ENCODE measurements around the gene KDM1A. TPM values are rescaled to one million over a fixed set of nuclear protein-coding genes. Genes with fewer than 3 reads are reported as not detected.

The KDM1A gene
- total and polyA plus RNA-seq, 9 of the 15 experiments (the other 6 are each of a cell fraction or from before 2014, with no cell fraction given): 59.2 to 181 (median 168) TPM

DNA sequence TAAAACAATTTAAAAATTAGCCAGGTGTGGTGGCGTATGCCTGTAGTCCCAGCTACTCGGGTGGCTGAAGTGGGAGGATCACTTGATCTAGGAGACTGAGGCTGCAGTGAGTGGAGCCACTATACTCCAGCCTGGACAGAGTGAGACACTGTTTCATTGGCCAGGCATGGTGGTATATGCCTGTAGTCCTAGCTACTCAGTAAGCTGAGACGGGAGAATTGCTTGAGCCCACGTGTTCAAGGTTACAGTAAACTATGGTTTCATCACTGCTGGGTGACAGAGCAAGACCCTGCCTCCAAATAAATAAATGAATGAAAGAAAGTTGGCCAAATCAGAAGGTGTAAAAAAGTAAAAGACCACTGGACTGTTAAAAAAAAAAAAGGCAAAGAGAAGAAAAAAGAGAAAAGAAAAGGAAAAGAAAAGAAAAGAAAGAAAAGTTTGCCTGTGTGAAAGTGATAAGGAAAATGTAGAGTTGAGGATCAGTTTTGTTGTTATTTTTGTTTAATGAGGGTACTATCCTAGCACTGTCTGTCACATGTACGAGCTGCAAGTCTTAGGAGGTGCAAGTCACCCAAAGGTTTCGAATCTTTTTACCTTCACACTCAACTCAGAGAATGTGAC is 97.1 kb downstream of the KDM1A start (continued):
- TF ChIP-seq, protein P1, sequence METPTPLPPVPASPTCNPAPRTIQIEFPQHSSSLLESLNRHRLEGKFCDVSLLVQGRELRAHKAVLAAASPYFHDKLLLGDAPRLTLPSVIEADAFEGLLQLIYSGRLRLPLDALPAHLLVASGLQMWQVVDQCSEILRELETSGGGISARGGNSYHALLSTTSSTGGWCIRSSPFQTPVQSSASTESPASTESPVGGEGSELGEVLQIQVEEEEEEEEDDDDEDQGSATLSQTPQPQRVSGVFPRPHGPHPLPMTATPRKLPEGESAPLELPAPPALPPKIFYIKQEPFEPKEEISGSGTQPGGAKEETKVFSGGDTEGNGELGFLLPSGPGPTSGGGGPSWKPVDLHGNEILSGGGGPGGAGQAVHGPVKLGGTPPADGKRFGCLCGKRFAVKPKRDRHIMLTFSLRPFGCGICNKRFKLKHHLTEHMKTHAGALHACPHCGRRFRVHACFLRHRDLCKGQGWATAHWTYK (CRISPR knock-in tag; IDR thresholded peaks at IDR 0.05): no peak
- TF ChIP-seq ZNF134 (CRISPR knock-in tag; conservative IDR thresholded peaks at IDR 0.05) (no peak), ZNF766 (CRISPR knock-in tag; conservative IDR thresholded peaks at IDR 0.05) (no peak), ZNF174 (CRISPR knock-in tag; IDR thresholded peaks at IDR 0.05) (no peak), MYC (IDR thresholded peaks at IDR 0.05; ENCODE audit: low read depth, low read length) (no peak), MYC (CRISPR knock-in tag; IDR thresholded peaks at IDR 0.05; ENCODE audit: borderline replicate concordance, low read depth) (no peak), ZNF263 (CRISPR knock-in tag; IDR thresholded peaks at IDR 0.05; ENCODE audit: borderline replicate concordance) (no peak), CBX3 (IDR thresholded peaks at IDR 0.05; ENCODE audit: borderline replicate concordance in 1 of 2, low read length in 2 of 2) (no peak), ZEB2 (IDR thresholded peaks at IDR 0.05) (no peak), KLF13 (tag; IDR thresholded peaks at IDR 0.05; ENCODE audit: borderline replicate concordance, low read depth) (no peak), SMARCA5 (IDR thresholded peaks at IDR 0.05) (no peak), STAG1 (CRISPR knock-in tag; IDR thresholded peaks at IDR 0.05; ENCODE audit: borderline replicate concordance) (no peak), PURB (CRISPR knock-in tag; IDR thresholded peaks at IDR 0.05; ENCODE audit: low read depth) (no peak)
- TF ChIP-seq, protein P2, sequence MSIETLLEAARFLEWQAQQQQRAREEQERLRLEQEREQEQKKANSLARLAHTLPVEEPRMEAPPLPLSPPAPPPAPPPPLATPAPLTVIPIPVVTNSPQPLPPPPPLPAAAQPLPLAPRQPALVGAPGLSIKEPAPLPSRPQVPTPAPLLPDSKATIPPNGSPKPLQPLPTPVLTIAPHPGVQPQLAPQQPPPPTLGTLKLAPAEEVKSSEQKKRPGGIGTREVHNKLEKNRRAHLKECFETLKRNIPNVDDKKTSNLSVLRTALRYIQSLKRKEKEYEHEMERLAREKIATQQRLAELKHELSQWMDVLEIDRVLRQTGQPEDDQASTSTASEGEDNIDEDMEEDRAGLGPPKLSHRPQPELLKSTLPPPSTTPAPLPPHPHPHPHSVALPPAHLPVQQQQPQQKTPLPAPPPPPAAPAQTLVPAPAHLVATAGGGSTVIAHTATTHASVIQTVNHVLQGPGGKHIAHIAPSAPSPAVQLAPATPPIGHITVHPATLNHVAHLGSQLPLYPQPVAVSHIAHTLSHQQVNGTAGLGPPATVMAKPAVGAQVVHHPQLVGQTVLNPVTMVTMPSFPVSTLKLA (conservative IDR thresholded peaks at IDR 0.05): peak in 1 of 2 experiments; percentile 37; a peak in 2 of 4 replicates
- TF ChIP-seq, protein P3, sequence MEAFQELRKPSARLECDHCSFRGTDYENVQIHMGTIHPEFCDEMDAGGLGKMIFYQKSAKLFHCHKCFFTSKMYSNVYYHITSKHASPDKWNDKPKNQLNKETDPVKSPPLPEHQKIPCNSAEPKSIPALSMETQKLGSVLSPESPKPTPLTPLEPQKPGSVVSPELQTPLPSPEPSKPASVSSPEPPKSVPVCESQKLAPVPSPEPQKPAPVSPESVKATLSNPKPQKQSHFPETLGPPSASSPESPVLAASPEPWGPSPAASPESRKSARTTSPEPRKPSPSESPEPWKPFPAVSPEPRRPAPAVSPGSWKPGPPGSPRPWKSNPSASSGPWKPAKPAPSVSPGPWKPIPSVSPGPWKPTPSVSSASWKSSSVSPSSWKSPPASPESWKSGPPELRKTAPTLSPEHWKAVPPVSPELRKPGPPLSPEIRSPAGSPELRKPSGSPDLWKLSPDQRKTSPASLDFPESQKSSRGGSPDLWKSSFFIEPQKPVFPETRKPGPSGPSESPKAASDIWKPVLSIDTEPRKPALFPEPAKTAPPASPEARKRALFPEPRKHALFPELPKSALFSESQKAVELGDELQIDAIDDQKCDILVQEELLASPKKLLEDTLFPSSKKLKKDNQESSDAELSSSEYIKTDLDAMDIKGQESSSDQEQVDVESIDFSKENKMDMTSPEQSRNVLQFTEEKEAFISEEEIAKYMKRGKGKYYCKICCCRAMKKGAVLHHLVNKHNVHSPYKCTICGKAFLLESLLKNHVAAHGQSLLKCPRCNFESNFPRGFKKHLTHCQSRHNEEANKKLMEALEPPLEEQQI (IDR thresholded peaks at IDR 0.05): no peak
- TF ChIP-seq, protein P4, sequence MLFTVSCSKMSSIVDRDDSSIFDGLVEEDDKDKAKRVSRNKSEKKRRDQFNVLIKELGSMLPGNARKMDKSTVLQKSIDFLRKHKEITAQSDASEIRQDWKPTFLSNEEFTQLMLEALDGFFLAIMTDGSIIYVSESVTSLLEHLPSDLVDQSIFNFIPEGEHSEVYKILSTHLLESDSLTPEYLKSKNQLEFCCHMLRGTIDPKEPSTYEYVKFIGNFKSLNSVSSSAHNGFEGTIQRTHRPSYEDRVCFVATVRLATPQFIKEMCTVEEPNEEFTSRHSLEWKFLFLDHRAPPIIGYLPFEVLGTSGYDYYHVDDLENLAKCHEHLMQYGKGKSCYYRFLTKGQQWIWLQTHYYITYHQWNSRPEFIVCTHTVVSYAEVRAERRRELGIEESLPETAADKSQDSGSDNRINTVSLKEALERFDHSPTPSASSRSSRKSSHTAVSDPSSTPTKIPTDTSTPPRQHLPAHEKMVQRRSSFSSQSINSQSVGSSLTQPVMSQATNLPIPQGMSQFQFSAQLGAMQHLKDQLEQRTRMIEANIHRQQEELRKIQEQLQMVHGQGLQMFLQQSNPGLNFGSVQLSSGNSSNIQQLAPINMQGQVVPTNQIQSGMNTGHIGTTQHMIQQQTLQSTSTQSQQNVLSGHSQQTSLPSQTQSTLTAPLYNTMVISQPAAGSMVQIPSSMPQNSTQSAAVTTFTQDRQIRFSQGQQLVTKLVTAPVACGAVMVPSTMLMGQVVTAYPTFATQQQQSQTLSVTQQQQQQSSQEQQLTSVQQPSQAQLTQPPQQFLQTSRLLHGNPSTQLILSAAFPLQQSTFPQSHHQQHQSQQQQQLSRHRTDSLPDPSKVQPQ (CRISPR knock-in tag; IDR thresholded peaks at IDR 0.05; ENCODE audit: borderline replicate concordance): no peak
- TF ChIP-seq, protein P5, sequence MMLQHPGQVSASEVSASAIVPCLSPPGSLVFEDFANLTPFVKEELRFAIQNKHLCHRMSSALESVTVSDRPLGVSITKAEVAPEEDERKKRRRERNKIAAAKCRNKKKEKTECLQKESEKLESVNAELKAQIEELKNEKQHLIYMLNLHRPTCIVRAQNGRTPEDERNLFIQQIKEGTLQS (IDR thresholded peaks at IDR 0.05): peak; percentile 27; the same call in 1 of the 2 replicates
- TF ChIP-seq, protein P5 (CRISPR knock-in tag; conservative IDR thresholded peaks at IDR 0.05): no peak

Measured in K562 (cell line).